Measurements from ENCODE around the gene EMX1. TPM values are rescaled to one million over a fixed set of nuclear protein-coding genes. Genes with fewer than 3 reads are reported as not detected.

Gene EMX1
- total and polyA plus RNA-seq, 2 of the 13 experiments (the other 11 are each of a cell fraction or from before 2014, with no cell fraction given): 0.62 to 4.9 TPM

- TF ChIP-seq ZFP41 (CRISPR knock-in tag; IDR thresholded peaks at IDR 0.05; ENCODE audit: borderline replicate concordance): no peak
- 0 out of 2 replicates have a peak, but pooled peaks have one; percentile 24 for TF ChIP-seq ATF3 (CRISPR knock-in tag; IDR thresholded peaks at IDR 0.05)
- peak; percentile 98; the same call in 1 of the 2 replicates for TF ChIP-seq WIZ (CRISPR knock-in tag; IDR thresholded peaks at IDR 0.05)
- no peak for TF ChIP-seq PHF20 (CRISPR knock-in tag; IDR thresholded peaks at IDR 0.05)
- no peak for TF ChIP-seq ARNTL (CRISPR knock-in tag; IDR thresholded peaks at IDR 0.05)
- TF ChIP-seq MYPOP (CRISPR knock-in tag; IDR thresholded peaks at IDR 0.05): no peak
- TF ChIP-seq ZNF609 (CRISPR knock-in tag; IDR thresholded peaks at IDR 0.05; ENCODE audit: borderline replicate concordance): no peak
- peak; percentile 24; the same call in 1 of the 2 replicates for TF ChIP-seq KDM3A (CRISPR knock-in tag; IDR thresholded peaks at IDR 0.05; ENCODE audit: low read depth)
- 0 out of 2 replicates have a peak, but pooled peaks have one; percentile 34 for TF ChIP-seq ONECUT2 (CRISPR knock-in tag; IDR thresholded peaks at IDR 0.05)
- peak; percentile 95; the same call in 1 of the 2 replicates for TF ChIP-seq SP140L (CRISPR knock-in tag; IDR thresholded peaks at IDR 0.05; ENCODE audit: borderline replicate concordance)
- TF ChIP-seq ARHGAP35 (CRISPR knock-in tag; IDR thresholded peaks at IDR 0.05; ENCODE audit: borderline replicate concordance): 0 out of 2 replicates have a peak, but pooled peaks have one; percentile 56
- peak; percentile 97 for TF ChIP-seq TSC22D2 (CRISPR knock-in tag; IDR thresholded peaks at IDR 0.05; ENCODE audit: borderline replicate concordance)
- peak; percentile 47; the same call in 1 of the 2 replicates for TF ChIP-seq ZNF317 (CRISPR knock-in tag; IDR thresholded peaks at IDR 0.05)
- no peak for TF ChIP-seq SKI (IDR thresholded peaks at IDR 0.05; ENCODE audit: partially characterized antibody)
- no peak for TF ChIP-seq TAF15 (IDR thresholded peaks at IDR 0.05; ENCODE audit: low read depth, low read length, poor library complexity, severe bottlenecking)
- peak; percentile 95 for TF ChIP-seq ZSCAN9 (CRISPR knock-in tag; IDR thresholded peaks at IDR 0.05; ENCODE audit: borderline replicate concordance)
- TF ChIP-seq ZNF678 (CRISPR knock-in tag; IDR thresholded peaks at IDR 0.05): no peak
- peak; percentile 81; the same call in 1 of the 2 replicates for TF ChIP-seq HDAC2 (CRISPR knock-in tag; IDR thresholded peaks at IDR 0.05)
- TF ChIP-seq ZNF639 (CRISPR knock-in tag; conservative IDR thresholded peaks at IDR 0.05): 0 out of 2 replicates have a peak, but pooled peaks have one; percentile 56
- 0 out of 2 replicates have a peak, but pooled peaks have one; percentile 74 for TF ChIP-seq ETV6 (CRISPR knock-in tag; conservative IDR thresholded peaks at IDR 0.05)
- no peak for TF ChIP-seq ZC3H4 (CRISPR knock-in tag; IDR thresholded peaks at IDR 0.05; ENCODE audit: borderline replicate concordance)
- no peak; the same call in 1 of the 2 replicates for TF ChIP-seq HOXA3 (CRISPR knock-in tag; IDR thresholded peaks at IDR 0.05)
- TF ChIP-seq SRSF4 (IDR thresholded peaks at IDR 0.05; ENCODE audit: low read depth, low read length, poor library complexity, severe bottlenecking): no peak
Measured at GRCh38 chr2:72883356-72883962, 33.9 kb upstream of the EMX1 start (continued).

Data from HepG2 (cell line).